BLaER1 (cell line): ENCODE data around the gene DUSP5.
"Not testable (repeated sequence)": the region's sequence is repeated elsewhere in the genome, so short reads cannot be mapped to it uniquely, and the experiment has no call there.

Source experiments
- H3K27ac ChIP-seq: shearing (Covaris generic); formaldehyde crosslinking; 2 replicates; pipeline ENCODE4 v1.8.1; 2022
- H3K27me3 ChIP-seq: shearing (Covaris generic); formaldehyde crosslinking; 2 replicates; pipeline ENCODE4 v1.8.1; 2022
- H3K36me3 ChIP-seq: shearing (Covaris generic); formaldehyde crosslinking; 2 replicates; pipeline ENCODE4 v1.8.1; 2022
- H3K4me1 ChIP-seq: shearing (Covaris generic); formaldehyde crosslinking; 2 replicates; pipeline ENCODE4 v1.8.1; 2022
- H3K4me2 ChIP-seq: shearing (Covaris generic); formaldehyde crosslinking; 2 replicates; pipeline ENCODE4 v1.8.1; 2022
- H3K4me3 ChIP-seq: shearing (Covaris generic); formaldehyde crosslinking; 2 replicates; pipeline ENCODE4 v1.8.1; 2022
- H3K9ac ChIP-seq: shearing (Covaris generic); formaldehyde crosslinking; 2 replicates; pipeline ENCODE4 v1.8.1; 2022
- H3K9me3 ChIP-seq: shearing (Covaris generic); formaldehyde crosslinking; 2 replicates; pipeline ENCODE4 v1.8.1; 2022
- H4K20me1 ChIP-seq: shearing (Covaris generic); formaldehyde crosslinking; 2 replicates; pipeline ENCODE4 v1.8.1; 2022
- Cebpa-rat ChIP-seq: shearing (Covaris generic); IDR thresholded peaks from 2 replicates; pipeline ENCODE4 v1.8.1; 2022

DUSP5 gene

GRCh38 chr10:110528224-110528996 lies 30.7 kb downstream of the DUSP5 start:
- Histone ChIP-seq H3K4me1 (peaks cover 53% of the 10 kb centered on the region), H3K9me3 (no peaks in the 10 kb centered on the region), H3K4me3 (no peak overlapping the region), H3K27ac (no peak overlapping the region), H3K27me3 (peaks cover 6% of the 10 kb centered on the region; the same call in 1 of the 2 replicates), H3K4me2 (peak overlapping the region; percentile 60), H3K36me3 (no peaks in the 10 kb centered on the region), H3K9ac (no peak overlapping the region), H4K20me1 (no peaks in the 10 kb centered on the region)
- TF ChIP-seq Cebpa-rat, result no peak

- H3K36me3 ChIP-seq, H3K4me3 ChIP-seq, H3K9me3 ChIP-seq, H4K20me1 ChIP-seq, H3K9ac ChIP-seq, H3K27ac ChIP-seq, H3K27me3 ChIP-seq: not testable (repeated sequence)
- H3K4me2 ChIP-seq, result peak overlapping the region; percentile 60
- peaks cover 60% of the 10 kb centered on the region for H3K4me1 ChIP-seq
Observed at GRCh38 chr10:110528997-110529524, 31.4 kb downstream of the DUSP5 start.

- TF ChIP-seq Cebpa-rat, result no peak
- Histone ChIP-seq H3K9ac (no peak overlapping the region), H3K36me3 (no peaks in the 10 kb centered on the region), H3K4me1 (peaks cover 65% of the 10 kb centered on the region), H3K4me3 (no peak overlapping the region), H3K27ac (no peak overlapping the region), H3K27me3 (peaks cover 6% of the 10 kb centered on the region; the same call in 1 of the 2 replicates), H3K4me2 (peak overlapping the region; percentile 60), H3K9me3 (no peaks in the 10 kb centered on the region), H4K20me1 (no peaks in the 10 kb centered on the region)
Observed at GRCh38 chr10:110529596-110530011, 31.9 kb downstream of the DUSP5 start.

GRCh38 chr10:110530131-110530831 lies 32.6 kb downstream of the DUSP5 start:
- peak overlapping the region; percentile 43 for H3K4me2 ChIP-seq
- no peaks in the 10 kb centered on the region for H3K9me3 ChIP-seq
- H3K27ac ChIP-seq, result no peak overlapping the region
- peaks cover 6% of the 10 kb centered on the region; the same call in 1 of the 2 replicates for H3K27me3 ChIP-seq
- H3K9ac ChIP-seq, result no peak overlapping the region
- no peaks in the 10 kb centered on the region for H3K36me3 ChIP-seq
- no peak overlapping the region for H3K4me3 ChIP-seq
- peaks cover 72% of the 10 kb centered on the region for H3K4me1 ChIP-seq
- no peaks in the 10 kb centered on the region; the same call in 1 of the 2 replicates for H4K20me1 ChIP-seq
- no peak for TF ChIP-seq Cebpa-rat

- TF ChIP-seq Cebpa-rat, result no peak
- Histone ChIP-seq H3K9ac (no peak overlapping the region), H3K4me2 (no peak overlapping the region), H3K4me3 (no peak overlapping the region), H3K27me3 (peaks cover 6% of the 10 kb centered on the region; the same call in 1 of the 2 replicates), H4K20me1 (no peaks in the 10 kb centered on the region; the same call in 1 of the 2 replicates), H3K36me3 (no peaks in the 10 kb centered on the region), H3K27ac (no peak overlapping the region), H3K9me3 (no peaks in the 10 kb centered on the region), H3K4me1 (peaks cover 81% of the 10 kb centered on the region)
Observed at GRCh38 chr10:110531687-110532086, 34.0 kb downstream of the DUSP5 start.

- H4K20me1 ChIP-seq, H3K27ac ChIP-seq, H3K4me3 ChIP-seq, H3K9ac ChIP-seq, H3K27me3 ChIP-seq, H3K9me3 ChIP-seq, H3K36me3 ChIP-seq: not testable (repeated sequence)
- TF ChIP-seq Cebpa-rat, result peak; percentile 62; the same call in 1 of the 2 replicates
- H3K4me1 ChIP-seq, result peaks cover 88% of the 10 kb centered on the region
- H3K4me2 ChIP-seq, result peak overlapping the region; percentile 84
Observed at GRCh38 chr10:110532628-110533027, 34.9 kb downstream of the DUSP5 start.

- Histone ChIP-seq H3K36me3 (no peaks in the 10 kb centered on the region), H3K4me1 (peaks cover 84% of the 10 kb centered on the region), H3K4me2 (peak overlapping the region; percentile 84), H3K4me3 (no peak overlapping the region), H4K20me1 (no peaks in the 10 kb centered on the region; the same call in 1 of the 2 replicates), H3K27me3 (peaks cover 6% of the 10 kb centered on the region; the same call in 1 of the 2 replicates), H3K9ac (no peak overlapping the region), H3K9me3 (no peaks in the 10 kb centered on the region), H3K27ac (no peak overlapping the region)
- TF ChIP-seq Cebpa-rat, result no peak
Observed at GRCh38 chr10:110533149-110533548, 35.4 kb downstream of the DUSP5 start.

- H3K27me3 ChIP-seq, result peaks cover 6% of the 10 kb centered on the region; the same call in 1 of the 2 replicates
- H3K9me3 ChIP-seq, result no peaks in the 10 kb centered on the region
- H3K9ac ChIP-seq, result no peak overlapping the region
- TF ChIP-seq Cebpa-rat, result no peak
- no peak overlapping the region for H3K27ac ChIP-seq
- peak overlapping the region; percentile 84 for H3K4me2 ChIP-seq
- H3K36me3 ChIP-seq, result no peaks in the 10 kb centered on the region
- H3K4me3 ChIP-seq, result no peak overlapping the region
- H3K4me1 ChIP-seq, result peaks cover 70% of the 10 kb centered on the region
- H4K20me1 ChIP-seq, result no peaks in the 10 kb centered on the region; the same call in 1 of the 2 replicates
Observed at GRCh38 chr10:110534571-110534970, 36.9 kb downstream of the DUSP5 start.

- Histone ChIP-seq H3K4me3 (no peak overlapping the region), H3K27me3 (no peaks in the 10 kb centered on the region), H3K9ac (no peak overlapping the region), H4K20me1 (no peaks in the 10 kb centered on the region; the same call in 1 of the 2 replicates), H3K36me3 (no peaks in the 10 kb centered on the region), H3K9me3 (no peaks in the 10 kb centered on the region), H3K4me2 (peak overlapping the region; percentile 84), H3K27ac (no peak overlapping the region), H3K4me1 (peaks cover 63% of the 10 kb centered on the region)
- TF ChIP-seq Cebpa-rat, result no peak
Observed at GRCh38 chr10:110535958-110536891, 38.5 kb downstream of the DUSP5 start.
